HG03565 (cell line): Measurements from ENCODE around the gene MPND.
"Not testable (repeated sequence)": the region's sequence is repeated elsewhere in the genome, so short reads cannot be mapped to it uniquely, and the experiment has no call there.

Experiments
- ATAC-seq: cut with Tn5 transposase; IDR thresholded peaks from one replicate; pipeline ENCODE4 v1.9.1; 2021; ENCODE audit warnings: mild to moderate bottlenecking, moderate library complexity; ENCODE audit not compliant: unreplicated experiment

The MPND gene

DNA sequence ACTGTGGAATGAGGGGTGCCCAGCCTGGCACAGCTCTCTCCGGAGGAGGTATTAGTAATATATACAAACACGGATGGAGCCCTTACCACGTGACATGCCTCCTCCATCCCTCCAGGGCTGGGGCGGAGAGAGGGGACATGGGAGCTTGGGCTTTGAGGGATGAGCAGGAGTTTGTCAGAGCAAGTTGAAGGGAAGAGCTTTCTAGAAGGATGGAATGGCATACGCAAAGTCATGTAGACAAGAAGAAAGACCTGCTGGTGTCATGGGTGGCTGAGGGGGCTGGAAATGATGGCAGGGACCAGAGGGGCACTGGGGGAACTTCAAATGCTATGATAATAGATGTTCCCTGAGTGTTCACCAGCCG, 2.6 kb downstream of the MPND start:
- ATAC-seq: no peak

DNA sequence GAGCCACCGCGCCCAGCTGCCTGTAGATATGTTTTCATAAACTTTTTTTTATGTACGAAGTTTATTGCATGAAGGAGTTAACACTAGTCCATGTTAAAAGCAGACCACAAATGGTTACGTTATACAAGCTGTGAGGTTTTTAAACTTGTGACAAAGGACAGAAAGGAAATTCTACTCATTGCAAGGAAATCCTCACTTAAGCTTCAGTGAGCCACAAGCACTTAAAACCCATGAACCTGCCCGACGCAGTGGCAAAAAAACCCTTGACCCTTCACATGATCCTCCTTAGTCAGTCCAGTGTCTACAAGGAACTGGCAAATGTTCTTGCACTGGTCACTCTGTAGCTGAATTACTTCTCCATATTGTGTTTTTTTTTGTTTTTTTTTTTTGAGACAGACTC, 4.2 kb downstream of the MPND start:
- ATAC-seq: no peak

DNA sequence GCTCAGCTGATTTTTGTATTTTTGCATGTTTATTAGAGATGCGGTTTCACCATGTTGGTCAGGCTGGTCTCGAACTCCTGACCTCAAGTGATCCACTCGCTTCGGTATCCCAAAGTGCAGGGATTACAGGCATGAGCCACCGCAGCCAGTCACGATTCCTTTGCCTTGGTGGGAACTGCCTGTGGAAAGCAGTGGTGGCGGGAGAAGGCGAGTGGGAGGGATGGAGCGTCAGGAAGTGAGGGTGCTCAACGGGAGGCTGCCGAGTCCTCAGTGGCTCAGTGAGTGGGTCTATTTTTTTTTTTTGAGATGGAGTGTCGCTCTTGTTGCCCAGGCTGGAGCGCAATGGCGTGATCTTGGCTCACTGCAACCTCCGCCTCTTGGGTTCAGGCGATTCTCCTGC, 5.9 kb downstream of the MPND start:
- ATAC-seq: not testable (repeated sequence)

DNA sequence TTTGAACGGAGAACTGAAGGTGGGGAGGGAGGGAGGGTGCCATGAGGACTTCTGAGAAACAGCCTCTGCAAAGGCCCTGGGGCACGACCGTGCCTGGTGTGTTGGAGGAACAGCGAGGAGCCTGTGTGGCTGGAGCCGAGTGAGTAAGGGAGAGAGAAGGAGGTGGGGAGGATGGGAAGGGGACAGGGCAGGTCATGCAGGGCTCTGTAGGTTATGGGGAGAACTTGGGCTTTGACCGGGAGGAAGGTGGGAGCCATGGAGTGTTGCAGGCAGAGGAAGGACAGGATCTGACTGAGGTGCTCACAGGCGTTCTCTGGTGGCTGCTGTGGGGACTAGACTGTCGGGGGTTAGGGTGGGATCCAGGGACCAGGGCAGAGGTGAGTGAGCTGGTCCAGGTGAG, 6.7 kb downstream of the MPND start:
- no peak for ATAC-seq

GRCh38 chr19:4350726-4351125, 7.4 kb downstream of the MPND start:
- no peak for ATAC-seq

GRCh38 chr19:4352701-4353121, 9.3 kb downstream of the MPND start:
- ATAC-seq: no peak

GRCh38 chr19:4354282-4354681, 10.9 kb downstream of the MPND start:
- ATAC-seq: no peak

DNA sequence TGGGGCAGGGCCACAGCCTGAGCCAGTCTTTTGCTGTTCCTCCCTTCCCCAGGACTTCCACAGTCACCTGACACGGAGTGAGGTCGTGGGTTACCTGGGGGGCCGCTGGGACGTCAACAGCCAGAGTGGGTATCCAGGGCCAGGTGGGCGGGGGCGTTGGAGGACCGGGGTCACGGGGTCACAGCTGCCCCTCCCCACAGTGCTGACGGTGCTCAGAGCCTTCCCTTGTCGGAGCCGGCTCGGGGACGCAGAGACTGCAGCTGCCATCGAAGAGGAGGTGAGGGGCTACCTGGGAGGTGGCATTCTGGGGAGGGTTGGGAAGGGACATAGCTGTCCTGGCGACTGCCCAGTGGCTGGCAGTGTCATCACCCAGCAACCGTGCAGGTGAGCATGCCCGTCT, 11.5 kb downstream of the MPND start:
- ATAC-seq: no peak

GRCh38 chr19:4357095-4357797, 13.9 kb downstream of the MPND start:
- no peak for ATAC-seq

- ATAC-seq: no peak
Measured at GRCh38 chr19:4357921-4358326, 14.6 kb downstream of the MPND start.

GRCh38 chr19:4358709-4359626, 15.6 kb downstream of the MPND start:
- ATAC-seq: no peak

DNA sequence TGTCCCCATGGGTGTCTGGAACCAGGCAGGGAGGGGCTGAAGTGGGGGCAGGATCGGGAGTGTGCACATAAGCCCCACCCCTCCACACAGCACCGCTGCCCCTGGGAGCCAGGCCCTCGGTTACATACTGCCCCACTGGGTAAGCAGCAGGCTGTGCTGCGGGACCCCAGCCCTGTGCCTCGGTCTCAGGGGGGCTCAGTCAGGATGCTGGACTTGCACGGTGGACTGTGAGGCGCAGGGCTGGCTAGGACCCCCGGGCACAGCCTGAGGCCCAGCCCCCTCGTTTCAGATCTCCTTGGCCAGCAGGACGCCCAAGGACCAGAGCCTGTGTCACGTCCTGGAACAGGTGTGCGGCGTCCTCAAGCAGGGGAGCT, 16.3 kb downstream of the MPND start:
- ATAC-seq: no peak

DNA sequence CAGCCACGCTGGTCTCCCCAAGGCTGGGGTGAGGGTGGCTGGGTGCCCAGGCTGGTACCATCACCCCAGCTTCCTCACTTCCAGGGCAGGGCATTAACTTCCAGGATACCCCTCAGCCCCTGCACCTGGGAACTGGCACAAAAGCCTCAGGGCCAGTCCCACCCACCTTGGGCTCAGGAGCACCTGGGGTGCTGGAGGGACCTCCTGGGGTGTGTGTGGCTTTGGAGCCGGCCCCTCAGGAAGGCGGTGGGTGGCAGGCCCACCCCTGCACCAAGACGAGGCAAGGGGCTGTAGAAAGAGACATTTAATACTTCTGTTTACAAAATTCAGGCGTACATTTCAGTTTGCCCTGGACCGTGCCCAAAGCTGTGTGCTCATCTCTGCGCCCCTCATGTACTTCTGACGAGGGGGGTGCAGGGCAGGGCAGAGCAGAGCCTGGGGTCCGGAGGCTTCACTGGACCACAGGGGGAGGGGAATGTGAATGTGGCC, 16.8 kb downstream of the MPND start:
- ATAC-seq: no peak

- no peak for ATAC-seq
Measured at GRCh38 chr19:4360641-4361151, 17.3 kb downstream of the MPND start.

- ATAC-seq: no peak
Measured at GRCh38 chr19:4361152-4362046, 18.0 kb downstream of the MPND start.

DNA sequence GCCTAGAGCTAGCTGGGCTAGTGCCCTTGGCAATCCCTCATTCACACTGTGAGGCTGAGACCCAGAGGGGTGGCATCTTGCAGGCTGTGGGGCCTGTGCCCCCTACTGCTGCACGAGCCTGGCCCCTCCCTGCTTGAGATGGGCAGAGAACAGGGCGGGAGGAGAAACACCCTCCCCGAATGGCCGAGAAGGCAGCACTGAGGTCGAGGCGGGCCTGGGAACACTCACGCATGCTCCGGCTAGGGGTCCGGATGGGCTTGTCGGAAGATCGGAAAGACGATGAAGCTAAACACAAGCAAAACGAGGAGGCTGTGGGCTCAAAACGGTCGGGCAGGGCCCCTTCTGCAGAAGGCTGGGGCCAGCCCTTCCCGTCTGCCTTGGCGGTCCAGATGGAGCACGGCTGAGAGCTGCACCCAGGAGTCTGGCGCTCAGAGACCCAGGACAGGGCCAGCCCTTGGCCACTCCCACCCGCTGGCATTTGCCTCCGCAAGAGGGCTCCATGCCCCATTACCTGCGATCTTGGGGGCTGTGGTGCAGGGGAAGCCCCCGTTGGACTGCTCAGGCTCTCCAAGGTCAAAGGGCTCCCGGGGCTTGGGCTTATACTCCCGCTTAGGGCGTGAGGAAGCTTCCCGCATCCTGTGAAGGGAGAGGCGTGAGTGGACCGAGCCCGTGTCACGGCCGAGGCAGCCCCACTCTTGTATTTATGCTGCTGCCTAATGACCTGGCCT, 18.9 kb downstream of the MPND start:
- no peak for ATAC-seq

- no peak for ATAC-seq
Measured at GRCh38 chr19:4362831-4363545, 19.6 kb downstream of the MPND start.

DNA sequence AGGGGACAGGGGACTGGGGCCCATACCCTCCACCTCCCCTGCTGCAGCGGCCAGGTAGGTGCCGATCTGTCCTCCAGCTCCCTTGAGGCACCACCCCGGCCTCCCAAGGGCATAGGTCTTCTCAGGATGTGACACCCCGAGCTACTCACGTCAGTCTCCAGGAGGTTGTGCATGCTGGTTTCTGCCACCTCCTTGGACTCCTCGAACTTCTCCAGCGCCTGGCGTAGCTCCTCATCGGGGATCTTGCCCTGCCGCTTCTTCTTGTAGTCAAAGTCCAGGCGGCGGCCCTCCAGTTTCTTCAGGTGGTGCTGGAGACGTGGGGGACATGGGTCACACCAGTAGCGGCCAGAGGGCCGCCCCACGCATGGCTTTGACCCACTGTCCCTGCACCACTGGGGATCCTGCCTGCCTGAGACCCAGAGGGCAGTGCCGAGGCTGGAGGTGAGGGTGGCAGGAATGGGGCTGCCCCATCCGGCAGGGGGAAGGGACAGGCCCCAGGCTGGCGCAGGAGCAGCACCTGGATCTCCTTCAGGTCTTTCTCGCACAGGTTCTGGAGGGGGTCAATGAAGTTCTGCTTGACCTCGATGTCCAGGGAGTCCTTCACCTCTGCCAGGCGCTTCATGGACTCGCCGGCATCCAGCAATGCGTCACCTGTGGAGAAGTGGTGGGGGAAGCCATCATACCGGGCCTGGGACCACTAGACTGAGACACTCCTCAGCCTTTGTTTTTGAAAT, 20.4 kb downstream of the MPND start:
- ATAC-seq: no peak

DNA sequence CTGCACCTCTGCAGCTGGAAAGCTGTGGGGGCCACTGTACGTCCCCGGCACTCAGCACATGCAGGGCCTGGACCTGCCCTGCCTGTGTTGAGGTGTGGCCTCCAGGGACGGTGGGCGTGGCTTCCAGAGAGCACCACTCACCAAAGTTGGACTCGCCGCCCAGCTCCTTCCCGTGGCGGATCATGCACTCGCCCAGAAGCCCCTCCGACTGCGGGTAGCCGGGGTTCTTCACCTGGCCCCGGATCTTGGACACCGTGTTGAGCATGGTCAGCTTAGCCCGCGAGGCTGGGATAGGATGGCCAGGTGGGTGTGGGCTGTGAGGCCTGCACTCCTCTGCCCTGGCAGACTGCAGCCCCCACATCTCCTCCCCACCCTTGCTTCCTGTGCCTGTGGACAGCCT, 22.0 kb downstream of the MPND start:
- ATAC-seq: no peak
